T-cell (primary cell): ENCODE data around the gene PPT1. TPM values are rescaled to one million over a fixed set of nuclear protein-coding genes. Genes with fewer than 3 reads are reported as not detected.

Experiments used
- total RNA-seq, 35 experiments: library from RNA in 6 of 35; stranded (reverse) in 6 of 35; fragments of 120-200 nt in 1 of 35; gene quantifications; one replicate each; pipeline versions ENCODE4 v1.2.1 to v1.2.4 and lab custom pipeline; 2013 to 2026

The PPT1 gene
- total RNA-seq, 5 donors from 2014 or later (not counting 1 experiment from before 2014, with no cell fraction given) = 44.4 to 72.6 (median 53.1) TPM

Other genes starting within 250 kb of the PPT1 start
- gene TRIT1, start 213.7 kb downstream of the PPT1 start, total RNA-seq = 10 to 100 TPM; 12.2 to 17.4 (median 16.0) TPM
- gene MYCL, start 195.3 kb downstream of the PPT1 start, total RNA-seq = under 1 TPM; 0.13 to 0.38 (median 0.22) TPM
- gene MFSD2A, start 142.1 kb downstream of the PPT1 start, total RNA-seq = 1 to 10 TPM in 4 of 5 donors, under 1 TPM in 1; 0.39 to 3.5 (median 1.4) TPM
- gene CAP1, start 56.5 kb downstream of the PPT1 start, total RNA-seq = 100 to 1,000 TPM; 293 to 345 (median 298) TPM
- 10 to 100 TPM; 17.5 to 25.1 (median 18.4) TPM for gene RLF, start 64.1 kb upstream of the PPT1 start, total RNA-seq
- not detected for gene TMCO2, start 150.7 kb upstream of the PPT1 start, total RNA-seq
- gene ZMPSTE24, start 161.0 kb upstream of the PPT1 start, total RNA-seq = 10 to 100 TPM; 12.4 to 16.9 (median 15.2) TPM
- 1 to 10 TPM; 3.5 to 4.6 (median 3.8) TPM for gene COL9A2, start 220.0 kb upstream of the PPT1 start, total RNA-seq